ENCODE measurements around the gene CDH4.
"Not testable (repeated sequence)": the region's sequence is repeated elsewhere in the genome, so short reads cannot be mapped to it uniquely, and the experiment has no call there.

Gene CDH4

DNA sequence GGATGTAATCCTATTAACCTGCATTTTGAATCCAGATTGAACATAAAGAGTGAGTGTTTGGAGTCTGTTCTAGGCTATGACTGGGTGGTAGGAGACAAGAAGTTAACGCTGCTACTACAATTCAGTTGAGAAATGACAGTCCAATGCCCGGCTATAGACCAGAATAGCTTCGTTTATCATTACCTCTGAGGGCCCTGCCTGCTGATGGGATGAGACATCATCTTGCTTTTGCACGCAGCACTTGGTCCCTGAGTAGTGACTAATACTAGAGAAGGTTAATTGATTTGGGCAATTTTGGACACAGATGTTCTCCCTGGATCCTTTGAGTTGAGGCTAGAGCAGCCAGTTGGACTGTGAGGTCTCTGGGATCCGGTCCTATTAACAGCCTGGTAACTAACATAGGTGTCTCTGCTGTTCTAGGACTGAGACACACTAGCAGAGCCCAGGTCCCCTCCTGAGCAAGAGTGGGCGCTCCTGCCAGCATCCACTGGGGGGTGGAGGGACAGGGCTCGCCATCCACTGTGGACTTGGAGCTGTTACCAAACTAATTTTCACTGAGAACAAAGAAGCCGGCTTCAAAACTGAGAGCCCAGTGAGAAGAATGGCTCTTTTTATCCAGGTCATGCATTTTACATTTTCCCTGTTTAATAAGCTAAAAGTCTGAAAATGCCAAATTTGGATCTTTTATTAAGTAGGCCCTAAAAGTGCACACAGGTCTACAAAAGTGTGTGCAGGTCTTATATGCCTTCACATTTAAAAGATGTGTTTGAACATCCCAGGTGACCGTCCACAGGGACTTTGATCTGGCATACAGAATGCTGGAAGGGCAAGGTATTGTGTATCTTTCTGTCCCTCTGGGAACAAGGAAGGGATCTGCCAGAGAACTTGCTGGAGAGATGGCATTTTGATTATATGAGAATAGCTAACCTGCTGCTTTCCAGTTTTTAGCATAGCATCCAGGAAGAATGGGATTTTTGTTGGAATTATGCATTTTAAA lies 212.5 kb downstream of the CDH4 start:
- no peak for DNase-seq

DNA sequence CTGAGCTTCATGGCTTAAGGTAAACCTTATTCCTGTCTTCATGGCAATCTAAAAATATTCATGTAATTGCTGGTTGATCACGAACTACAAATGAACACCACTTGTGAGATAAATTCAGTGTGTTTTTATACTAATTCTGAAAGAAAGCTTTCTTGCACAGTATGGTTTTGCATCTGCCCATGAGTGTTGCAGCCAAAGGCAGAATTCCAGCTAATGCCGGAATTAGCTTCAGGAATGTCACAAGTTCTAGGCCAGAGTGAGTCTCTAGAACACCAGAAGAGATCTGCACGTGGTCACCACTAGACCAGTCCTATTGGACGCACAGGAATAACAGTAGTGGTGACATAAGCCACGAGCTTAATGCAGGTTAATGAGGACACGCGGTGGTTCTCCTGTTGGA lies 223.7 kb downstream of the CDH4 start:
- DNase-seq, result no peak

DNA sequence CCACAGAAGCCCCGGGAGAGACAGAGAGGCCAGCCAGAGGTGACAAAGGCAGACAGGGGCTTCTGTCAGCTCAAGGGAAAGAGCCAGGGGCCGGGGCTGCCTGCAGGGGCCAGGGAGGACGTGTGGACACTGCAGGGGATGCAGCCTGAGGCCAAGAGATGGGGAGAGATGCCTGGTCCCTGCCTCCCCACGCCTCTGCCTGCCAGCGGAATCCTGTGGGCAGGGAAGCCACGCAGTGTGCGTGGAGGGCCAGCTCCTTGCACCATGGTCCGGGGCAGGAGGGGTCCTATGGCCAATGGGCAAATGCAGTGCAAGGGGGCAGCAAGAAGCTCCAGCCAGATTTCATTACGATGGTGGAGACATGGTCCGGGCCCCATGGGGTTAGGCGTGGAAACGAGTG lies 224.9 kb downstream of the CDH4 start:
- no peak for DNase-seq

DNA sequence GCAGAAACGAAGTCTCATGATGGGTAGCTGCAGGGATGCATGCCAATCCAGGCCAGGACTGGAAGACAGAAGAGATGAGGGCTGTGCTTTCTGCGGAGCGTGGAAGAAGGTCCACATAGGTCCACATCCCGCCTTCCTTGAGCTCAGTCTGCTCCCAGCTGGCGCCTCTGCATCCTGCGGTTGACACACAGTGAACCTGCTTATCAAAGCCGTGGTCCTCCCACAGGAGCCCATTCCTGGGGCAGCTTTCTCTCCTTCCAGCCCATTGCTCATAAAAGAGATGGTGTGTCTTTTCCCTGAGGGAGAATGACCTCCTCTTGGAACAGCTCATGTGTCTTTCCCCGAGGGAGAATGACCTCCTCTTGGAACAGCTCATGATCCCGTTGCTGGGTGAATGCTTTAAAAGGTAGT lies 225.4 kb downstream of the CDH4 start:
- DNase-seq, result no peak

DNA sequence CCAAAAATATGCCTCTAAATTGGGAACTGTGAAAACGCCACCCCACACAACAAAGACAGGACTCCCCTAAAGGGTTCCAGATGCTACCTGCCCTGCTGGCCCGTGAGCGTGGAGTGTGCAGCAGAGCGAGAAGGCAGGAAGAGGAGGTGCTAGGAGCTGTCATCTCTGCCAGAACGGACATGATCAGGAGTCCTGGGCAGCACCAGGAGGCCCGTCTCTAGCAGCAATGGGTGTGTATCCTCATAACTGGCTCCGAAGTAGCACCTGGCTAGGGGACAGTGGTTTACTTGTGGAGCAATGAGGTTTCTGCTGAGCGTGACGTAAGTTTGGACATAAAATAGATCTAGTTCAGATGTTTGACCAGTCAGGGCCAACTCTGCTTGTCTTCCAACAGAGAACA lies 226.0 kb downstream of the CDH4 start:
- DNase-seq, result no peak

DNA sequence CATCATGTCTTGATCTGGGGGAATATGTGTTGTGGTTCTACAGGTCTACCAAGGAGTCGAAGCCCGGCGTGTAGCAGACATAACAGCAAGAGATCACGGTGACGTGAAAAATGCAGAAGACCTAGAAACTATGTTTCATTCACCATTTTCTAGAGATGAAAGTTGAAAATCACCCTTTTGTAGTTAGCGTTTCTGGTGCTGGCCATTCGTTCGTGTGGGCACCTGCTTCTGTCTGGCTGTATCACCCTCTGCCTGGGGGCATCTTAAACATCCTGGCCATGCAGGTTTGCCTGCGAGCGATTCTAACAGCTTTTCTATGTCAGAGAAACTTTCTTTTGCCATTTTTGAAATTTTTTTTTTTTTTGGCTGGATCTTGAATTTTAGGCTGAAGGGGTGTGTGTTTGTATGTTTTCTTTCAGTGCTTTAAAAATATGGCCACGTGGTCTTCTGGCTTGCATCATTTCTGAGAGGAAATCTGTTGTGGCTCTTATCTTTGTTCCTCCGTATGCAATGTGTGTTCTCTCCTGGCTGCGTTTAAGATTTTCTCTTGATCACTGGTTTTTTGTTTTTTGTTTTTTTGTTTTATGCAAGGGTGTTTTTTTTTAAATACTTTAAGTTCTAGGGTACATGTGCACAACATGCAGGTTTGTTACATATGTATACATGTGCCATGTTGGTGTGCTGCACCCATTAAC lies 226.7 kb downstream of the CDH4 start:
- no peak for DNase-seq

DNA sequence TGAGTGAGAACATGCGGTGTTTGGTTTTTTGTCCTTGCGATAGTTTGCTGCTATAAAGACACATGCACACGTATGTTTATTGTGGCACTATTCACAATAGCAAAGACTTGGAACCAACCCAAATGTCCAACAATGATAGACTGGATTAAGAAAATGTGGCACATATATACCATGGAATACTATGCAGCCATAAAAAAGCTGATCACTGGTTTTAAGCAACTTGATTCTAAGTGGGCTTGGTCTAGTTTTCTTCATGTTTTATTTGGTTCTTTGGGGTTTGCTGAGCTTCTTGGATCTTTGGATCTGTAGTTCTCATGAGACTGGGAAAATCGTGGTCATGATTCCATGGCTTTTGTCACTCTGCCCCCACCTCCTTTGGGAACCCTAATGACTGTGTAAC lies 227.4 kb downstream of the CDH4 start:
- not testable (repeated sequence) for DNase-seq

DNA sequence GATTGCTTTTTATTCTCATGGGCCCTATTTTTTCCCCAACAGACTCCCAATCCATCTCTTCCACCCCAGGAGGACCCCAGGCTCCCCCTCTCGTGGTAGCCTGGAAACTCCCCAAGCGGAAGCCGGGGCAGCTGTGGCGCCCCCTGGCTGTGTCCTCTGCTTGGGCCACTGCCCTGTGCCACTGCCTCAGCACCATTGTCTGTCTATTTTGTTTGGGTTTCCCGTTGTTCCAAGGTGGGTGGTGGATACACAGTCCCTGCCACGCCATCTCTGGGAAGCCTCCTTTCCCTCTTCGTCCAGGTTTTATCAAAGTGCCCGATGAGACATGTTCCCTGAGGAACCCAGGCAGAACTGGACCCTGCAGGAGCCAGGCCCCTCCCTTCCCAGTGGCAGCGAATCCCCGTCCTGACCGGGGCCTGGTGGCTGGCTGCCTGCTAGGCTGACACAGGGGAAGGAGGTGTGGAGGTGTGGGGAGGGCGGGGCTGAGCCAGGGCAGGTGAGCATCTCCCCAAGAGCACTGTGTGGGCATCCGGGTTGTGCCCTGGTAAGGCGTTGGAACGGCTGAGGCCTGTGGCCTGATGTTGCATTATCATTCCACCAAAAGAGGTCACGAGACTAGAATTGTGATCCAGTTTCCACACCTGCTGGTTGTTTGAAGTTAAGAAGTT lies 228.2 kb downstream of the CDH4 start:
- DNase-seq, result no peak

DNA sequence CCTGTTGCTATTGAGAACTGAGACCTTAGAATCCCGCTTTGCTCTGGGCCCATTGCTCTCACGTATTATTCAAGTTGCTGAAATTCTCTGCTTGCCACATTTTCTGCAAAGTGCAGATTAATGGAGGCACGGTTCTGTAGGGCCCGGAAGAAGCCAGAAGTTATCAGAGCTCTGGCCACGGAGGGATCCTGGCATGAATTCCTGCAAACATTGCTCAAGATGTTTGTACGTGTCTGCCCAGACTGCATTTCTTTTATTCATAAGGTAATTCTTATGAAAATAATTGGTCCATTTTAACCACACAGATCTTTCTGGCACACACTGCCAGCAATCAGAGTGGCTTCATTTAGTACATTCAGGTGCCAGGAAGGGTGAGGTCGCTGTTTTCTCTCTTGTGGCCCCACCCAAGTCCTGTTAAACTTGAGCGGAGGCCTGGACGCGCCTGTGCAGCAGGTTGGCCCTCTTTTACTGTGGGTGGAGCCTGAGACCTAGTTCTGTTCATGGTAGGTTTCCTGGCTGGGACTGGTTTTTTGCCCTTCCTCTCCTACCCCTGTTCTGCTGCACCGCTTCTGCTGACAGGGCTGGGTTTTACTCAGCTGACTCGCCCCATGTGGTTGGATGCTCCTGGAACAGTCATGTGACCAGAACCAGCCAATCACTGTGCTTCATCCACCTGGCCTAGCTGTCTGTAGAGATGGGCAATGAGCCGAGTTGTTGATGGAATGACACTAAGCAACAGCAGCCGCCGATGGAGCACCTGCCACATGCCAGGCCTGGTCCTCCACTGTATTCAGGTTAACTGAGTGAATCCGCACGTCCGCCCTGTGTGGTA lies 230.2 kb downstream of the CDH4 start:
- no peak for DNase-seq

DNA sequence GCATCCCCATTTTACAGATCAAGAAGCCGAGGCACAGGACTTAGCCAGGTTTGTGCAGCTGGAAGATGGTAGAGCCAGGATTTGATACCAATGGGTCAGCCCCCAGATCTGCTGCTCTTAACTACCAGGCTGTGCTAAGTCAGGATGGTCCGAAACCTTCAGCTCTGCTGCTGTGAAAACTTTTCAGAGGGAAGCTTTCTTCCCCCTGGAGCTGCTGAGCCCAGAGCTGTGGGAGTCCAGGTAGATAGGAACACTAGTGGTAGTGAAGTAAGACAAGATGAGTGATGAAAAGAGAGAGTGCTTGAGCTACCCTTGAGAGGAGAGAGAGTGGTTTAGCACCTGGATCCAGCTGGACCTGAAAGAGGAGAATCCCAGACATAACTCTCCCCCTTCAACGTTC lies 230.8 kb downstream of the CDH4 start:
- DNase-seq, result no peak

DNA sequence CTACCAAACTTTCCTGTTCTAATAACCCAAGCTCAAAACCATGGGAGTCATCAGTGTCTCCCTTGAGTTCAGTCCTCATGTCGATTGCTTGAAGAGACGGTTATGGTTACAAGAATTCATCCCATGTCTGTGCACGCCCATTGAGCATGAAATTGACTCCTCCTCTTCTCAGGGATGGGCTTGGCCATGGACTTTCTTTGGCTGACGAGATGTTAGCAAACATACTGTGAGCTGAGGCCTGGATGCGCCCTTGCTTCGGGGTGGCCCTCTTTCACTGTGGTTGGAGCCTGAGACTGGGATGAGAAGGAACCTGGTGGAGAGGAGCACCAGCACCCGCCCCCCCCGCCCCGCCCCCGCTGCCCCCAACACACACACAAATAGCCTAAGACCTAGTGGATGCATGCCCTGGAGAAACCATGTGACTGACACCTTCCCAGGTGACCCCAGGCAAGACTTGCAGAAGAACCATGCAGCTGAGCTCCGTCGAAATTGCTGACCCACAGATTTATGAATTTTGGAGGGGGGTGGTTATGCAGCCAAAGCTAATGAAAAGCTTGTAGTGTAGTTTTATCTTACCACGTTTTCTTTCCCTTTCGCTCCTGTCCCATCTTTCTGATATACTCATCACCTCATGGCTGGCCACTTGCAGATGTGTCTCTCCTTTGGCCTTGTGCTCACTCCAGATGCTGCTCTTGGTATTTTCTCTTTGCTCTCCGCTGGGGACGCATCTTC lies 231.4 kb downstream of the CDH4 start:
- no peak for DNase-seq

DNA sequence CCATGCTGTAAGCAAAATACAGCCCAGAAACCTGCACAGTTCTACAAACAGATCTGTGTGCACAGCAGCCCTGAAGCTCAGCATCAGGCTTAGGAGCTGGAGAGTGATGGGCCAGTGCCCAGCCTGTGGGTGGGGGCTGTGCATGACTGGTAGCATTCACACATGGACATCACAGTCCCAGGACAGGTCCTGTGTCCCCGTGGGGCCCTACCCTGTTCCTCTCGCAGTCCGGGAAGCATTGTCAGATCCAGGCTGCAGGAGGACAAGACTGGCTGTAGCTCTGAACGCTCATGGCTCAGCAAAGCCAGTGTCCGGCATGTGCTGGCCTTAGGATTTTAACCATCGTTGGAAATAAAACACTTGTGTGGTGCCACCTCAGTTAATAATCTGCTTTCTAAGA lies 234.1 kb downstream of the CDH4 start:
- DNase-seq, result no peak

DNA sequence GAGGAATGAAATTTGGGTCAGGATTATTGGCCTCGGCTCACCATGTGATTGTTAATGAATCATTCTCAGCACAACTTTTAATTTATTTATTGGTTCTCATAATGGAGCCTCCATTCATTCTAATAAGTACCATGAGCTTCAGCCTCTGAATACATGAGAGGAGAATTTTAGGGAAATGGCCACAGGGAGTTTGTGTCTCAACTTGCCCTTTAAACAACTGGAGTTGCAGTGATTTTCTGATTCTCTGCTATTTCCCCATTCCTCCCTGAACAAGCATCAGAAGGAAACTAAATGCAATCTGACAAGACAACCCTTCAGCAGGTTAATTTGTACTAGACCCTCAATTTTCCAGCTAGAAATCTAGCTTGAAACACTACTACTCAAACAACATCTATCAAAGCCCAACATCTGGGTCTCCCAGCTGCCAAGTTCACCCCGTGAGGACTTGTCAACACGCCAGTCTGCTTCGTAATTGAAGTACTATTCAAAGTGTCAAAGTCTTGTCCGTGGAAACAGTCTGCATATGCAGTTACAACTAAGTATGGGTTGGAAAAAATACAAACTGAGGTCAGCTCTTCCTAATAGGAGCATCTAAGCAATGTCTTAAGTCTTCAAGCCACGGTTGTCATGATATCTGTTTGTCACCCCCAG lies 235.4 kb downstream of the CDH4 start:
- DNase-seq, result no peak

DNA sequence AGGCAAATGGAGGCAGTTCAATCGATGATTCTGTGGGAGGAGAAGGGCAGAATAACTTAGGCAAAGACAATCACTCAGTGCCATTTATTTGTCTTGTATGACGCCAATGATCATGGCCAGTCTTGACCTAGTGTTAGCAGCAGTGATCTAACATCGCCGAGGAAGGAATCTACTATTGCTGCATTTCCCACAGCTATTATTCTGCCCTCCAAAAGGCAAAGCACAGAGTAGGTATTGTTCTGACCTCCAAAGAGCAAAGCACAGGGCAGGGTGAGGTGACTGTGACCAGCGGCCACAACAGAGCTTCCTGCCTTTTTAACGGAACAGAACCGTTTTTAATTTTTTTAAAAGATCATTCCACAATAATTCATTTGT lies 235.9 kb downstream of the CDH4 start:
- no peak for DNase-seq

DNA sequence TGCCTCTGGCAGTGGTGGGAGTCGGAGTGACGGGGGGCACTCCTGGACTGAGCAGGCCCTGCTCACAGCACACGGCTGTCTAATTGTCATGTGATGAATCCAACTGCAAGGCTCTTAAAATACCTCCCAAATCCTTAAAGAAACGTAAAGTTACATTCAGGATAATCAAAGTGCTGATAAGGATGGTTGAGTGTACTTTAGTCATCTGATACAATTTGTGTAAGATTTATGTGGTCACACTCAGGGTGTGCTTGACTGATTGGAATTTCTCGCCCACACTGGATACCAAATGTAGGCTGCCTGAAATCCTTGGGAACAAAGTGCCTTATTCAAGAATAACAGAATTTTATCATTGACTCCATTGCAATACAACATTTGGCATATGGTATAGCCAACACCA lies 238.7 kb downstream of the CDH4 start:
- DNase-seq, result no peak

DNA sequence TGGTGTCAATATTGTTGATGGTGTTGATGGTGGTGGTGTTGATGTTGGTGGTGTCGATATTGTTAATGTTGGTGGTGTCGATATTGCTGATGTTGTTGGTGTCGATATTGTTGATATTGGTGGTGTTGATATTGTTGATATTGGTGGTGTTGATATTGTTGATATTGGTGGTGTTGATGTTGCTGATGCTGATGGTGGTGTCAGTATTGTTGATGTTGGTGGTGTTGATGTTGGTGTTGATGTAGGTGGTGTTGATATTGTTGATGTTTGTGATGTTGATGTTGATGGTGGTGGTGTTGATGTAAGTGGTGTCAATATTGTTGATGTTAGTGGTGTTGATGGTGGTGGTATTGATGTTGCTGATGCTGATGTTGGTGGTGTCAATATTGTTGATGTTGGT lies 240.0 kb downstream of the CDH4 start:
- DNase-seq, result no peak

DNA sequence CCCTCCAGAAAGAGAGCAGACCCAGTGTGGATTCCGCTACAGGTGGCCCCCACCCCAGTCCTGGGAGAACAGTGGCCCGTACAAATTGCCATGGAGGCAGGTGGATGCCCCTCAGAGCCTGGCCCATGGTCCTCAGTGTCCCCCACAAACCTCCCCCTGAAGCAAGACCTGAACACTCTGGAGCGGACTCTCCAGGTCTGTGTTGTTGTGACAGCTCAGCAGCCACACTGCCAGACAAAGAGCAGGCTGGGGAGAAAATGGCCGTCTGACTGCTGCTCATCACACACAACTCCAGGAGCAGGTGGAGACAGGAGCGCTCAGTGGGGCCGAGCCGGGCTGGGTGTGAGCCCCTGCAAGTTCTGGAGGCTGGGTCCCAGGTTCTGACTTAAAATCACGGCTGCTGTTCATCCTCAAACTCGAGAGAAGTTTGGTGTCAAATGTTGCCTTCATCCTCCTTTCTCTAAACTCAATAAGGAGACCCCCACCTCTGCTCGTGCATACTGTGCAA lies 241.8 kb downstream of the CDH4 start:
- DNase-seq, result no peak

DNA sequence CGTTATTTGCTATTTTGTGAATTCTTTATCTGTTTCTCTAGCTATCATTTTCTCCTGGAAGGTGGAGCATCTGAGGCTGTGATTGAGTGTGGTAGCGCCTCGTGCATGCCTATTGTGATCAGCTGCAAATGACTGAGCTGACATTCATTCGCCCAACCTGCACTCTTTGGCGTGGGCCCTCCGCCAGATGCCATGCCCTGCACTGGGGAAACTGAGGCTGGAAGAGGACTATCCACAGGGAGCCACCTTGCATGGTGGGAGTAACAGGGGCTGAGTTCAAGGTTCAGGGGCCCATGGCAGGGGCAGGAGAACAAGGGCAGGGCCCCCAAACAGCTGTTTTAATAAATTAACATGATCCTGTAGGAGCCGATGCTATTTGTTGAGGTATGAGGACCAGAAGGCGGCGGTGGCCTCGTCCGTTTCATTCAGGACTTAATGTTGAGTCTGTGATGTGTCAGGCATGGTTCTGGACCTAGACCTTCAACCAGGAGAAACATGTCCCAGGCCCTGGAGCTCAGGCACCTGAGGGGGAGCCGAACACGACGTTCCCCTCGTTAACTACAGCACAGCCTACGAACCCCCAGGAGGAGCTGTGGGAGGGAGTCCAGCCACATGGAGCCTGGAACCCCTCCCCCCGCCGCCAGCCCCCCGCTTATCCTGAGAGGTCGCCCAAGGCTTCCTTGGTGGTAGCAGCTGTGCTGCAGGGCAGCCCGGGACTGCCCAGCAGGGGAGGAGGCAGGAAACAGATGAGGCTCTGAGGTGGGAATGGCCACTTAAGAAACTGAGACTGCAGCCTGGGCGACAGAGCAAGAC lies 242.9 kb downstream of the CDH4 start:
- no peak for DNase-seq

DNA sequence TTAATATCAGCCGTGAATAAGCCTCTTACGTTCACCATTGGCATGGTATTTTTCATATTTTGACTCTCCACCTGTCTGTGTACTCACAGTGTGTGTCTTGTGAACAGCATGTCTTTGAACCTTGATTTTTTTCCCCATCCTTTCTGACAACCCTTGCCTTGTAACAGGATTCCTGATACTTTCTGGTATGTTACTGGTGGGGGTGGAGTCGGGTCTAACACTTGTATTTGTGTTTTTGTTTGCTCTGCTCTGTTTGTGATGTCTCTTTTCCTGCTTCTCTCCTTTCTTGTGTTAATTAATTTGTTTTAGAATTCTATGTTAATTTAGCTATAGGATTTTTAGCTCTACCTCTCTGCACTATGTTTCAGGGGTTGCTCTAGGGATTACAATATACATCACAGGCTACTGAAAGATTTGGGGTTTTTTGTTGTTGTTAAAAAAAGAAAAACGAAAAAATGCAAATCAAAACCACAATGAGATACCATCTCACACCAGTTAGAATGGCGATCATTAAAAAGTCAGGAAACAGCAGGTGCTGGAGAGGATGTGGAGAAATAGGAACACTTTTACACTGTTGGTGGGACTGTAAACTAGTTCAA lies 245.1 kb downstream of the CDH4 start:
- no peak for DNase-seq

Data from fibroblast of skin of scalp (primary cell).